Myocyte (in vitro differentiated cells): ENCODE results near the gene C10orf105. TPM values are rescaled to one million over a fixed set of nuclear protein-coding genes. Genes with fewer than 3 reads are reported as not detected.

Source experiments
- DNase-seq: peaks from one replicate; pipeline ENCODE4 v3.0.0-alpha.2; 2012; ENCODE audit warnings: low read depth
- total RNA-seq: library from RNA; depleted of rRNA; stranded (reverse); fragments of >200 nt; gene quantifications from 2 replicates; pipeline ENCODE4 v1.2.3, GENCODE V29; 2014

The C10orf105 gene
- total RNA-seq, 1 donor from 2014 or later = 0.03 TPM

DNA sequence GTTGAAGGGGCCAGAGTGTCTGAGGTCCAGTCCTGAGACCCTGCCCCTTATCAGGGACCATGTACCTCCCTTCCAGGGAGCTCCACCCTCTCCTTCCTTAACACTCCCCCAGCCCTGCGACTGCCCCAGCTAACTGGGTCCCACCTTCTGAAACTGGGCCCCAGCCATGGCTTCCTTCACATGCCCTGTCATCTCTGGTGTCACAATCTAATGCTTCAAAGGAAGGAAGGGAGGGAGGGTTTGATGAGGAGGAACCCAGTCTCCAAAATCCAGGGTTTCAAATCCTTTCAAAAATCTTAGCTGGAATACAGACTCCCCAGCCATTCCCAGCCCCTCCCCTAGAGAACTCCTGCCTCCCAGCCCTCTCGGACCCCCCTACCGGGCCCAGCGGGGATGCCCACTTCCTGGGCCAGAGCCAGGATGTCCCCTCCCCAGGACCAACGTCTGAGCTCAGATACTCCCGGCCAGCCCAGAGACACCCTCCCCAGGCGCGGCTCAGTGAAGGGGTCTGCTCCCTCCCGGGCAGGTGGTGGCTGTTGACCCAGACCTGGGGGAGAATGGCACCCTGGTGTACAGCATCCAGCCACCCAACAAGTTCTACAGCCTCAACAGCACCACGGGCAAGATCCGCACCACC lies 18.0 kb downstream of the C10orf105 start:
- DNase-seq = no peak

DNA sequence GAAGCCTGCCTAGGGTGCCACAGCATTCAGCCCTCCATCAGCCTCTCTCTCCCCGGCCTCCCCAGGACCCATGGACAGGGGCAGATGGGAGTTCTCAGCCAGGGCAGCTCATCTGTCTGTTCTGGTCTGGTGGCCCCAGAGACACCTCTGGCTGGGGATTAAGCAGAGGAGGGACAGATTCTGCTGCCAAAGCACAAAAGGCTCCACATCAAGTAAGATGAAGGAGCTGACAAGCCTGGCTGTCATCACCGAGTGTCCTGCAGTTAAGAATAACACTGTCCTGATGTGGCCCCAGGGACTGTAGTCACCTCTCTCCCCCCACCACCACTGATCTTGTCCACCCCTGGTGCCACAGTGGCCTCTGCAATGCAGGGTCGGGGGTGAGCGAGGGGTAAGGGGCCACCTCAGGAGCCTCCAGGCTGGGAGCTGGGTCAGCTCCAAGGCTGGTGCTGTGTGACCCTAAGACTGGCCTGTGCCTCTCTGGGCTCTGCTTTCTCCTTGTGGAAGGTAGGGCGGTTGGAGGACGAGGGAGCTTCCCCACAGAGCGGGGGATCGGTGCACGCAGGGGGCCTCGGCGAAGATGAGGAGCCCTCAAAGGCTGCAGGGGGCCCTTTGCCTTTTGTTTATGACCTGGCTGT lies 18.7 kb downstream of the C10orf105 start:
- DNase-seq = no peak

DNA sequence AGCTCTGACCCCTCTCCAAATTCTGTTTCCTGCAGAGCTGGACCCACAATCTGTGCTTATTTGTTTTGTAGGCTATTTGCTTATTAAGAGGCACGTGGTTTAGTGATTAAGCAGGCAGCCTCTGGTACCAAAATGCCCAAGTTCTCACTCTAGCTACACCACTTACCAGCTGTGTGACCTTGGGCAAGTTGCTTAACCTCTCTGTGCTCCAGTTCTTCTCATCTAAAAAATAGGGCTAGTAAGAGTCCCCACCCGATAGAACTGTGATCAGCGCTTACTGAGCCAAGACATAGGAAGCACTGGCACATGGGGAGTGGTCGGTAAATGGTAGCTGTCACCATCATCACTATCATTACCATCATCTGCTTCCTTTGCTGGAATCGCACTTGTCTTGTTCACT lies 20.8 kb downstream of the C10orf105 start:
- DNase-seq = no peak

DNA sequence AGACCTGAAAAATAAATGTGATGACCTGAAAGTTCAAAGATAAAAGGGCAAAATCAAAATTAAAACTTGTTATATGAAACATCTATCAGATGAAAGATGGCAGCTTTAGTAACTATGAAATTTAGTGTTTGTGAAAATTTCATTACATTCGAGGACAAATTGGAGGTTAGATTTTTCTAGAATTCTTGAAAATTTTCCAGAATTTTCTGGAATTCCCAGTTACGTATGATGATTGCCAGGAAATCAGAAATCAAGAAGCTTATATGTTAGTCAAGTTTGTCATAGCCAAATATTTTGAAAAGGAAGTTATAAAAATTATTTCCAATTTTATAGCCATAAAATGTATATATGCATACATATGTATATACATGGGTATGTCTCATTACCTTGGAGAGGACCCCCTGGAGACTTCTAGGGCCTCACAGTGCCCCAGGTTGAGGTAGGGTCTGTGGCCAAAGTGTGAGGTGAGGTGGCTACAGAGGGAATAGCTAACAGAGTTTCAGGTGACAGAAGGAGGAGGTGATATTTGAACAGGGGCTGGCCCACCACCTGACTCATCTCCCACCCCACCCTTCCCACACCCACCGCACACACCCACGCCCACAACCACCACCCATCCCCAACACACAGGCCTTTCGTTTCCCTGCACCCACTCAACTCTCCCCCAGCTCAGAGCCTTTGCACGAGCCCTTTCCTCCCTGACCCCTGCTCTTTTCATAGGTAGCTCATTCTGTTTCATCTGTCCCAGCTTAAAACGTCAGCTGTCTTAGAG lies 21.5 kb downstream of the C10orf105 start:
- DNase-seq = no peak

DNA sequence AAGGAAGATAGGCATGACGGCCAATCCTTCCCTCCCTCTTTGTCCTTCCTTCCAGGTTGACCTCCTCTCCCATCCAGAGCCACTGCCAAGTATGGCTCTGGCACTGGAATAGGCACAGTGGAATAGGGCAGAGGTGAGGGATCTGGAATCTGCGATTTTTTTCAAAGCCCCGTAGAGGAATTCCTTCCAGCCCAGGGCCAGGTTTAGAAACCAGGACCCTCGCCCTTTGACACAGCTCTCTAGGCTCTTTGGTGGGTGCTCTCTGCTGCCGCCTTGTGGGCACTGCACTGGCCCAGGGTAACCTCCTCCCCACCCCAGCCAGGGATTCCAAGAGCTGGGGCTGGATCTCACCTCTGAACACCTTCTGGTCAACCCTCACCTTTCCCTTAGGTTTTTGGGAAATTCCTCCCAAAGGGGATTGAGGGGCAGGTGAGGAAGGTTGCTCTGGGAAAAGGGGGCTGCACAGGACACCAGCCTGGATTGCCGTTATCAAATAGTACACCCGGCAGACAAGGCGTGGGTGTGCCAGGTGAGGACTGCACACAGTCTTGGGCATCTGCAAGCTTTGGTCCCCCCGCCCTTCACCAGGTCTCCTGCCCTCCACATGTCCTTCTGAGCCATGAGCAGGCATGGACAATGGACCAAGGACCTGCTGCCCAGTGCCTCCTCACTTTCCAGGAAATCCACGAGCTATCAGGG lies 22.8 kb downstream of the C10orf105 start:
- no peak for DNase-seq

DNA sequence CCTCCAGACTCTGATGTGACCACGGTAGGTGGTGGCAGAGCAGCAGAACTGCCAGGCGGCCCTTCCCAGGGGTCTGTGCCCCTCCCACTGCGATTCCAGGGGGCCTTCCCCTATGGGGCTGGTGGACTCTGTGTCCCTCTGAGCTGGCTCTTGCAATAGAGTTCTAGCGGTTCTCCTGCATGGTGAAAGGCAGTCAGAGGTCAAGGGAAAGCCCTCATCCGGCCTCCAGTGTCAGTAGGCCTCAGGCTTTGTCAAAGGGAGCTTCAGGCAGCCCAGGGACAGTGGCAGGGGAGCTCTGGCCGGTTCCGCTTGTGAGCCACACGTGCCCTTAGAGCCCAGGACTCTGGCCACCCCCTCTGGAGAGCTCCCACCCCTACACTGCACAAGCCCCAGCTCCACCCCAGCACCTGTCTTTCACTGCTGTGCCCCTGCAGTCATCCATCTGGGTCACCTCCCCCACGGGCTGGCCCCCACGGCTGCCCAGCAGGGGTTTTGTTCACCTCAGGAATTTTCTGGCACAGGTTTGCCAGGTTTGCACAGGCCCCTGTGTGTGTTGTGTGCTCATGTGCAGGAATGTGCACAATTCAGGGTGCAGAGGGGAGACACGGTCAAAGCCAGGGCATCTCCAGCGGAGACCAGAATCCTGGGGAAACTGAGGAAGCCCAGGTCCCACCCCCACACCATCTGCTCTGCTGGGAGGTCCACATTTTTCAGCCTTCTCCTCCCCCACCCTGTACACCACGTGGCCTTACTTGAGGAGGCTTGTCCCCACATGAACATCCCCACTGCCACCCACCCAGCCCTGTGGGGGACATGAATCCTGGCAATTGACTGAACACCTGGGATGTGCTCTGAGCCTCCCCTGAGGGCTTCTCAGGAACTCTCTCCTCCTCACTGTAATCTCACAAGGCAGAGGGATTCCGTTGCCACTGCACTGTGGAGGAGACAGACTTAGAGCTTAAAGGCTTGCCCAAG lies 23.8 kb downstream of the C10orf105 start:
- no peak for DNase-seq

DNA sequence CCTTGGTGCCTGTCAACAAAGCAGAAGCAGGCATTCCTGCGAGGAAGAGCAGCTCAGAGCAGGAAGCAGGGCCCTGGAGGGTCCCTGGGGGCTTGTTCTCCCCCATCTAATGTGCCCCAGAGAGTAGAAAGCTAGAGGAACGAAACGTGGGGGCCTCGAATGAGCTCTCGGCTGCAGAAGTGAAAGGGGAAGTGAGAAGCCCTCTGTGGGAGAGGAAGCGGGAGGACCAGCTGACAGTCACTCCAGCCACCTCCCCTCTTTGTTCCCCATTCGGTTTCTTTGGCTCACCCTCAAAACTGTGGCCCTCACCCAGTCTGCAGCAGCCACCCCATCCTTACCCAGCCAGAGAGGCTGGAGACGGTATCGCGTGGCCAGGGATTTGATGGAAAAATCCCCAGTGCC lies 25.0 kb downstream of the C10orf105 start:
- DNase-seq = no peak

DNA sequence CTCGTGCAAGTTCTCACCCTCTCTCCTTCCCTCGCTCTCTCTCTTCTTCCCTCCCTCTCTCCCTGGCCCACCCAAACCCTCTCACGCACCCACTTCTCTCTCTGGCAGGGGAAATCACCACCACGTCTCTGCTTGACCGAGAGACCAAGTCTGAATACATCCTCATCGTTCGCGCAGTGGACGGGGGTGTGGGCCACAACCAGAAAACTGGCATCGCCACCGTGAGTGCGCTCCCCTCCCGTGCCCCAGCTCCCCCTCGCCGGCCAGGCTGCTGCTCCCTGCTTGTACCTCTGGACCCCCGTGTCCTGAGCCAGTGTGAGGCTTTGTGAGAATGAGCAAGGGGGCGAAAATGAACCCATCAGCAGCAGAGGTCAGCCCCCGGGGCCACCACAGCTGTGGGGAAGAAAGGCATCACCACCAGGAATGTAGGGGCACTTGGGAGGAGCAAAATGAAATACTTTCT lies 25.5 kb downstream of the C10orf105 start:
- DNase-seq = no peak

DNA sequence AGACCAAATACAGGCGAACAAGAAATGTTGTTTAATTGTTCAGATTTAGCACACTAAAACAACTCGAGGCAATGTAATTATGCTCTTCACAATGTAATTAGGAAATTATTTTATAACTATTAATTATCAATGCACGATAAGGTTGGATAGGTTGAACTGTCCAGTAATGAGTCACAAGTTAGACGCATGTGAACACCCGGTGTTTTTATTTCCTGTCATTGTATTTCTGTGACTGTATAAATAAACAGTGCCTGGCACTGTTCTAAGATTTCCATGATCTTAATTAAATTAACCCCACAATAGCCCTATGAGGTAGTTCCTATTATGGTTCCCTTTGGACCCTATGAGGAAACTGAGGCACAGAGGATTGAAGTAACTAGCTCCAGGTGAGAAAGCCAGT lies 26.2 kb downstream of the C10orf105 start:
- DNase-seq = no peak

DNA sequence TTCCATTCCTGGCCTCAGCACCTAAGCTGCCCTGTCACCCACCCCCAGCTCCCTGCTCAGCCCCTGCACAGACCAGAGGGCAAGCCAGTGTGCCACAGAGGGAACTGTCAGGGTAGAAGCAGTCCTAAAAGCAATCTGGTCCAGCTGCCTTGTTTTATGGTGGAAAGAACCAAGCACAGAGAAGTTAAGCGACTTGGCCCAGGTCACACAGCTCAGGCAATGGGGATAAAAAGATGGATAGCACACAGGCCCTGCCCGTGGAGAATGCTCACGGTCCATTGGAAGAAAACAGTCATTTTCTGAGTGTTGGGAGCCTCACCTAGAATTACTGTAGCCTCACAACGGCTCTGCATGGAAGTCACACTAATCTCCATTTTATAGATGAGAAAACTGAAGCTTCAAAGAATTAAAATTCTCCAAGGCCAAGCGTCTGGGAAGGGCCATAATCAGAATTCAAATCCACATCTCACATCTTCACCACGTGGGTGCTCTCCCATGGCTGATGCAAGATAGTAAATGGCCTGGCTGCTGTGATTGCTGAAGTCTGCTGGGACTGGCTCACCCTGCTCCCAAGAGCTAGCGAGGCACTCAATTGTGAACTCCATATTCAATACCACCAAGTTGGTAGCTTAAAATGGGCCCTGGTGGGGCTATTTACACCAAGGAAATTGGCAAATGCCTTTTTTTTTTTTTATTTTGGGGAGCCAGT lies 26.8 kb downstream of the C10orf105 start:
- no peak for DNase-seq

DNA sequence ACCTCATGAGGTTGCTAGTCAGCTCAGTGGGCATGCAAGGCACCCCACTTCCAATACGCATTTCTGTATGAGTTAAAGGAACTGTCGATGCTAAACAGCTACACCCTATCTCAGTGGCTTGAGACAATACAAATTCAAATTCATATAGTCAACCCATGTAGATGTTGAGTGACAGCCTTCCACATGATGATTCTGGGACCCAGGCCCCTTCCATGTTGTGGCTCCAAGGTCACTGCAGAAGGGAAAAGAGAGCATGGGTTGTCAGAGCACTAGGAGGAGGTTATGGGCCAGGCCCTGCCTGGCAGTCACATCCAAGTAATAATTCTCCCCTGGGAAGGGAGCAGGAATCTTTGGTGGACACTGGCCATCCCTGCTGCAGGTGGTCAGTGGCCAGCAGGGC lies 28.2 kb downstream of the C10orf105 start:
- no peak for DNase-seq

DNA sequence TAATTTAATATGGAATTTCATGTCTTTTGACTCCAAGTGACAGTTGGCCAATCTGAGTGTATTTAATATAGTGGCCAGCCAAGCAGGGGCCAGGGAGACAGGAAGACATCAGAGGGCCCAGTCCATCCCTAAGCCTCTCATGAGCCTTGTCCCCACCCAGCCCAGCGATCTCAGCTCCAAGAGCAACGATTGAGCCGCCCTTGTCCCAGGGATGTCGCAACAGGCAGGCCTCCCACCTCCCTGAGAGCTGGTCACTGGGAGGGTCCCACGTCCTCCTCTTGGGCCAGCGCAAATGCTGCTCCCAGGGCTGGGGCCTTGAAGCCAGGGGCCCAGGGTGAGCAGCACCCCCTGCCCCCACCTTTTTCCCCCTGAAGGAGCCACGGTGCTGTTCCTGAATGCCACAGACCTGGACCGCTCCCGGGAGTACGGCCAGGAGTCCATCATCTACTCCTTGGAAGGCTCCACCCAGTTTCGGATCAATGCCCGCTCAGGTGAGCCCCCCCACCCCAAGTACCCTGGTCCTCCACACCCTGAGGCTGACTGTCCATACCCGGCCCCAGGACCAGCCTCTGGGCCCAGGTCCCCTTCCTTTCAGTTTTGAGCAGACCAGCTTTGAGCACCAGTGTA lies 29.4 kb downstream of the C10orf105 start:
- DNase-seq = no peak

DNA sequence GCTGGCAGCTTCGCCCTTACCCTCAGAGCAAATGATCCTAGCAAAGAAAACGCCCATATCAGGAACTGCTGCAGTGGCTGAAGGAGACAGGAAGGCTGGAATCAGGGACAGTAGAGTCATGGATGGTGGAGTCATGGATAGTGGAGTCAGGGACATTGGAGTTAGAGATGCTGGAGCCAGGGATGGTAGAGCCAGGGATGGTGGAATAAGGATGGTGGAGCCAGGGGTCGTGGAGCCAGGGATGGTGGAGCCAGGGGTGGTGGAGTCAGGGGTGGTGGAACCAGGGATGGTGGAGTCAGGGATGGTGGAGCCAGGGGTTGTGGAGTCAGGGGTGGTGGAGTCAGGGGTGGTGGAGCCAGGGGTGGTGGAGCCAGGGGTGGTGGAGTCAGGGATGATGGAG lies 31.3 kb downstream of the C10orf105 start:
- no peak for DNase-seq

DNA sequence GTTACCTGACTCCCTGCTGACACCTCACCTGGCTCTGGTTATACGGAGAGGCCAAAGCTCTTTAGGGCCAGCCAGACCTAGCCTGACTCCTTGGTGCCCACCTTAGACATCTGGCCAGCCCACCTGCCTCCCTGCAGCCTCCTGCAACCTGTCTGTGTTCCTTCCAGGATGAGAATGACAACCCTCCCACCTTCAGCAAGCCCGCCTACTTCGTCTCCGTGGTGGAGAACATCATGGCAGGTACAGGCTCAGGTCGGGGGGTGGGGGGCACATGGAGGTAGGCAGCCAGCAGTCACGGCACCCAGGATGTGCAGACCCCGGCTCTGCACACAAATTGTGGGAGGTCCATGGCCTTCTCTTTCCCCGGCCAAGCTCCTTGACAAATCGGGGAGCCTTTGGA lies 32.1 kb downstream of the C10orf105 start:
- no peak for DNase-seq

DNA sequence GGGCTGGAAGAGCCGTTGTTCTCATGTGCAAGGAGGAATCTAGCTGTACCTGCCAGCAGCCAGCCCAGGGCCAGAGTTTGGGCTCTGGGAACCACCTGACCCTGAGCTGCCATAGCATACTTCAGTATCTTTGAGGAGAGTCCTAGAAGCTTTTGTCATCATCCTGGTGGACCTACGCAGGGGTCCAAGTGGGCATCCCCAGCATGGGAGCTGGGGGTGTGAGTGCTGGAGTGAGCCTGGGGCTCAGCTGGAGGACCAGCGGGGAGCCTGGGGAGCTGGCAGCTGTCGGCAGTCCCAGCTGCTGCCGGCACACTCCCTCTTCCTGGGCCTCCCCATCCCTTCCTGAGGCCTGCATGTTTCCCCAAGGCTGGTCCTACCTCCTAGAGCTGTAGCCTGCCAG lies 32.5 kb downstream of the C10orf105 start:
- DNase-seq = no peak

DNA sequence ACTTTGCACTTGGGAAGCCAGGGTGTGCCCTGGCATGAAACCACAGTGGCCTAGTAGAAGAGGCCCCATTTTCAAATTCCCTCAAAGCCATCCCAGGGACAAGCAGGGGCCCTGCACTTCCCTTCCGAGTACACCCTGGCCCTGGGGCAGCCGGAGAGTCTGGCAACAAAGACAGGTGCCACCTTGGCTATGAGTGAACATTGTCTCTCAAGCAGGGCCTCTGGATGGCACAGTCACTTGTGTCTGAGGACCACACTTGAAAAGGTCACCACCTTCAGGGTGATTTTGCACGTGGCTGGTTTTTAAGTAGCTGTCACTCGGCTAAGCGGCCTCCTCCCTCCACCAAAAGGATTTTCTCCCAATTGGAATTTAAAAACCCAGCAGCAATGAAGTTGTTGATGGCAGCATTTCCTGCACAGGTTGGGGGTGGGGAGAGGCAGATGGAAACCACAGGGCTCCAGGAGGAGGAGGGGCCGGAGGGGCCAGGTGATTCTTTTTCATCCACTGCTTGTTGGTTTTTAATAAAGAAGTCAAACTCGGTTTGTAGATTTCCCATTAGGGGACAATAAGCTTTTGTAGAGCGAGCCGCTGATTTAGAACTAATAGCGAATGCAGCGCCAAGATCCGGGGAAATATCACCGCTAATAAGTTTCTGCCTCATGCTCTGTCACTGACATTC lies 33.9 kb downstream of the C10orf105 start:
- no peak for DNase-seq

DNA sequence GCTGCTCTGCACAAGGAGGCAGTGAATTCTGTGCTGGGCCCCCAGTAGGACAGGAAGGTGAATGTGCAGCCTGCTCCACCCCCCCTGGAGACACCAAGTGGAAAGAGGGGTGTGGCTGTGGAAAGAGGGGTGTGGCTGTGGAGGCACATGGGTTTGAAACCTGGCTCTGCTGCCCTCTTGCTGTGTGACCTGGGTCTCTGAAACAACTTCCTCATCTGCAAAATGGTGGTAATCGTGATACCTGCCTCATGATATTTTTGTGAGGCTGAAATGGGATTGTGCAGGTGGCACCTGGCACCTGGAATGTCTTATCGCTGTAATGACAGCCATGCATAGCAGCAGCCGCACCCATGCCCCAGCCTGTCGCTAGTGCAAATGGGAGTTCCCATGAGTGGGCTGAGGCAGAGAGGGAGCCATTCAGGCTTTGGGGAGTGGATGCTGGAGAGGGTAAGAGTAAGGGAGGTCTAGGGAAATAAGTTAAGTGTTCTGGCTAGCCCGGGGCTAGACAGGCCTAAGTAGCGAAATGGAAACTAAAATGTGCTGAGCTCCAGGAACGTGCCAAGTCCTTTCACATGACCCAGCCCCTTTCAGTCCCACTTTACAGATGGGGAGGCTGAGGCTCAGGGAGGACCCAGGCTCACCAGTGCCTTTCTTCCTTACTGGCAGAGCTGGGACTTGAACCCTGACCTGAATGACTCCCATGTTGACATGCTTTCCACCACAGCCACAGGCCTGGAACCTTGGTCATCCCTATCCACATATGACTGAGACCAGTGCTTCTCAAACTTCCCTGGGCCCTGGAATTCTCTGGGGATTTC lies 35.0 kb downstream of the C10orf105 start:
- no peak for DNase-seq

DNA sequence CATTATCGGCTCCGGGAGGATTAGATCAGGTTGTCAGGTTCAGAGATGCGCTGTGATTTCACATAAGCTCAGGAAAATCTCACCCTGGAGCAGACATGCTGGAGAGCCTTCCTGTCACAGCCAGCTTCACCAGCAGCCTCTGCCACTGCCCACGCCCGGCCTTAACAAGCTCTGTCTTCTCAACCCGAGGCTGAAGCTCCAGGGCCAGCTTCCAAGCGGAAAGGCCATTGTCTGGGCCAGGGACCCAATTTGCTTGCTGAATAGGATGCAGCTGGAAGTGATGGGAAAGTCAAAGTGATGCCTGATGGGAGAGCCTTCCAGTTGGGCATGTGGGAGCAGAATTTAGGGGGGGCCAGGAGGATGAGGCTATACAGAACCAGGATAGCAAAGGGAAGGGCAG lies 36.3 kb downstream of the C10orf105 start:
- DNase-seq = no peak
